Motor neuron (in vitro differentiated cells): ENCODE data around the gene COL6A3. TPM values are rescaled to one million over a fixed set of nuclear protein-coding genes. Genes with fewer than 3 reads are reported as not detected.

Experiments
- ATAC-seq, 8 experiments: fragments of 200-7000 bp; cut with Tn5 transposase; replicated peaks in 6 of 8; 2 replicates each; pipeline ENCODE4 v1.8.0; 2021; ENCODE audit warnings: mild to moderate bottlenecking in 8 of 8, moderate library complexity in 8 of 8
- H3K27ac ChIP-seq, 2 donors: fragments of 250-450 bp; sonication (Bioruptor Pico); 2 replicates each; pipeline ENCODE4 v1.9.0; 2021; ENCODE audit warnings: antibody characterized with exemption in 2 of 2, mild to moderate bottlenecking in 2 of 2, moderate library complexity in 1 of 2
- H3K4me1 ChIP-seq, 2 donors: fragments of 250-450 bp; sonication (Bioruptor Pico); replicated peaks in 1 of 2; 2 replicates each; pipeline ENCODE4 v1.6.1; 2021; ENCODE audit warnings: antibody characterized with exemption in 2 of 2, mild to moderate bottlenecking in 2 of 2, moderate library complexity in 1 of 2
- H3K4me3 ChIP-seq, 5 donors: fragments of 250-450 bp; sonication (Bioruptor Pico); 2 replicates each; pipeline ENCODE4 v1.9.0; 2021; ENCODE audit warnings: antibody characterized with exemption in 5 of 5, mild to moderate bottlenecking in 5 of 5, moderate library complexity in 4 of 5
- WGBS, 10 experiments: fragments of 450-650 bp; shearing (Covaris generic); methylation state at CpG; one replicate each; pipeline ENCODE4 v1.0.0; 2022; 5-methylcytosine and 5-hydroxymethylcytosine counted together
- in situ Hi-C, 9 experiments: fragments of 400-800 bp; cut with MboI; loops; one replicate each; pipeline ENCODE4 v1.15.0; 2021; ENCODE audit warnings: low sequenced_read_pairs in 9 of 9, low pct_unique_long_range_greater_than_20kb in 2 of 9; ENCODE audit not compliant: unreplicated experiment in 9 of 9
- total RNA-seq, 8 experiments: library from RNA; unstranded; fragments of 300-600 nt; gene quantifications; 2 replicates each; pipeline versions ENCODE4 v1.2.3 to v1.2.4, GENCODE V29; 2022

COL6A3 gene
- total RNA-seq, 8 experiments from 2014 or later, result 0.04 to 288 (median 1.0) TPM

DNA sequence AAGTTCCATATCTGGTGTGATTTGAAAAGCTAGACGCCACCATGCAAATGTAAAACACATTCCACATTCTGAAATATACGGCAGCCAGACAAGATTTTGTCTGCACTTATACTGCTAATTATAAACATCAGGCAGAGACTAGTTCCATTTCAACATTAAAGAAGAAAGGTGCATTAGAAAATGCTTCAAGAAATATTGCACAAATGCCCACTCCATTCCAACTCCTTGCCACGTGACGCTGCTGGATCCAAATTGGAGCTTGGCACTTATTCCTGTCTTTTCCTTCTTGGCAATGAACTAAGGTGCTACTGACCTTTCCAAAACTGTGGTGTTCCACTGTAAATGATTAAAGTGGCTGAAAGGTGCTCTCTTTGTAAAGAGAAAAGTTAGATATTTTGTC is 6.3 kb downstream of the COL6A3 start:
- Histone ChIP-seq H3K4me3 (no peak overlapping the region), H3K27ac (no peak overlapping the region), H3K4me1 (peaks cover 0 to 2% of the 10 kb centered on the region in 2 donors)
- 58 to 100% (median 88%) methylated on average over 1 to 4 of the region's 4 CpGs; no CpG with 5 or more reads in 2 of the 10 experiments for WGBS, 10 experiments
- no peak for ATAC-seq
- in situ Hi-C loops, result loop anchor here in 4 of 9 experiments (25.0 kb wide), 2 partner anchors 245 to 320 kb away; partner anchors contain the start of gene COPS8 (in 1 of the 4)

DNA sequence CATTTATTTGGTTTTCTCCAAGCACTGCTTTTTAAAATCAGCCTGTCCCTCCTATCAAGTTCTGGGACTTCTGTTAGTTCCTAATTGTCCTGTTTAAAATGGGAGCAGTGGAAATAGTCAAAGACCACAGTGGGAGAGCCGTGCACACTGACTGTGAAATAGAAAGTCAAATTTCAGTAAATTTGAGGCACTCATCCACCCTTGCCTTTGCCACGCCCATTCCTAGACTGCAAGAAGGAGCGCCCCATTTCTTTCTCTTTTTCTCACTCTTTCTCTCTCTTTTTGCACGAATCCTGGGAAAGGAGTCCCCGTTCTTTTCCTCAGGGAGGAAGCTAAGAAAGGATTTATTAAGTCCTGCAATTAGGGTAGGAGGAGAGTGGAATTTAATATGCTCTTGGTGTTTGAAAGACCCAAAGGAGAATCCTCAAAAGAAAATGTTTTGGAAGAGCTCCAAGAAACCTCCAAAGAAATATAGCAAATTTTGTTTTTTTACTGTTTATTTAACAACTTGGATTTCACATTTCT is 7.5 kb downstream of the COL6A3 start:
- in situ Hi-C loops, result loop anchor here in 4 of 9 experiments (25.0 kb wide), 2 partner anchors 244 to 319 kb away; partner anchors contain the start of gene COPS8 (in 1 of the 4)
- ATAC-seq, result no peak
- H3K4me3 ChIP-seq, result no peak overlapping the region
- H3K27ac ChIP-seq, result no peak overlapping the region
- H3K4me1 ChIP-seq, result peaks cover 0 to 2% of the 10 kb centered on the region in 2 donors
- WGBS, 10 experiments, result 32 to 89% (median 76%) methylated on average over 1 to 5 of the region's 5 CpGs

DNA sequence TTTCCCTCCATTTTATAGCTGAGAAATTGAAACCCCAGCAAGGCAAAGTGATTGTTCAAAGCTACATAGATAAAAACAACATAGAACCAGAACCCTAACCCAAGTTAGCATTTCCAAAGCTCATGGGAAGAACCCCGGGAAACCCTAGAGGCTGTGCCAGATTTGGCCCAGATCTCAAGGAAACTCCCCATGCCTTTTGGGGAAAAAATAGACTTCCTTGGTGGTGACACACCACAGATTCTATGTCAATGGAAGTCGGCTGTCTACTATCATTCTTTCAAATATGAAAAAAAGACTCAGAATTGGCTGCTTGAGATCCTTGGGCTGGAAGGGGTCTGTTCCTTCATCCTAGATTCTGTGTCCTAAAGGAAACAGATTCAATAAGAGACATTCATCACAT is 8.4 kb downstream of the COL6A3 start:
- Histone ChIP-seq H3K4me3 (no peak overlapping the region), H3K27ac (no peak overlapping the region), H3K4me1 (peaks cover 0 to 2% of the 10 kb centered on the region in 2 donors)
- no peak for ATAC-seq
- in situ Hi-C loops, result loop anchor here in 4 of 9 experiments (25.0 kb wide), 2 partner anchors 243 to 318 kb away; partner anchors contain the start of gene COPS8 (in 1 of the 4)
- 0 to 67% (median 34%) methylated on average over 1 to 2 of the region's 2 CpGs; no CpG with 5 or more reads in 4 of the 10 experiments for WGBS, 10 experiments

DNA sequence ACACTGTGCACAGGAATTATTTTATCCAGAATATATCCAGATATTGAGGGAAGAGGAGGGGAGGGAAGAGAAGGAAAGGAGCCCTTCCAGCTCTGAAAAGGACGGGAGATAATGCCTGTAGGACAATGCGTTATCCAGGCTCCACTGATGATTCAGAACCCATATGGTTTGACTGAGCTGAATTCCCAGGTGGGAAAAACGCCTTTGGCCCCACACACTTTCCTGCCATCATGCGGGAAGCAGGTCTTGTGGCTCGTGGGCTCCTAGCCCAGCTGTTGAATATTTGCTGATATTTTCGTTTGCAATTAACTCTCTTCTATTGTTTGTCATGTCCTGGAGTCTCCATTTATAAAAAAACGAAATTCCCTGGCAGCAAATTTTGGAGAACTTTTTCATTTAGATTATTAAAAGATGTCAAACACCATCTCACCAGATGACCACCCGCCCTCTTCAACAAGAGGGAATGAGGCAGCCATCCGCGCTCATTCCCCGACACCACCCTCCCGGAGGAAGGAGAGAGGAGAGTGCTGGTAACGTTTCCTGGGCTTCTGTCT is 8.9 kb downstream of the COL6A3 start:
- ATAC-seq, result no peak
- WGBS, 10 experiments, result 15 to 84% (median 60%) methylated on average over 5 to 13 of the region's 13 CpGs; no CpG with 5 or more reads in 3 of the 10 experiments
- in situ Hi-C loops, result loop anchor here in 4 of 9 experiments (25.0 kb wide), 2 partner anchors 243 to 318 kb away; partner anchors contain the start of gene COPS8 (in 1 of the 4)

DNA sequence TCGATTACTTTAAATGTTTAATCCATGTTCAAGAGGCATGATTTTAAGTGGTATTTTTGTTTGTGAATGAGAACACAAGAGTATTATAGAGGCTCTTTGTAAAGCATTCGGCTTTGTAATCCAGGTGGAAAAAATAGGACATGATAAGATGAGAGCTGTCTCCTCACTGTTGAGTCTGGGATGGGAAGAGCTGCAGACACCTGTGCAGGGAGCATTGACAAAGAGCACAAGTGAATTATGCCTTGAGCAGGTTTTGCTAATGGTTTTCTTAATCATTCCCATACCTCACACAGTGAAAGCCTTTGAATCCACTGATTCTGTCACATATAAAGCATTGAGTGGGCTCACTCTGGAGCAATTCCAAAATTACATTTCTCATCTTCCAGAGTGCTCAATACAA is 9.6 kb downstream of the COL6A3 start:
- 33 to 80% (median 53%) methylated on average over 1 to 2 of the region's 2 CpGs; no CpG with 5 or more reads in 4 of the 10 experiments for WGBS, 10 experiments
- no peak overlapping the region for H3K27ac ChIP-seq
- no peak for ATAC-seq
- in situ Hi-C loops, result loop anchor here in 4 of 9 experiments (25.0 kb wide), 2 partner anchors 242 to 317 kb away; partner anchors contain the start of gene COPS8 (in 1 of the 4)
- H3K4me3 ChIP-seq, result no peak overlapping the region
- no peaks in the 10 kb centered on the region for H3K4me1 ChIP-seq

More for the DNA sequence above, 8.9 kb downstream of the COL6A3 start:
- Histone ChIP-seq H3K27ac (no peak overlapping the region), H3K4me1 (peaks cover 0 to 2% of the 10 kb centered on the region in 2 donors), H3K4me3 (no peak overlapping the region)

DNA sequence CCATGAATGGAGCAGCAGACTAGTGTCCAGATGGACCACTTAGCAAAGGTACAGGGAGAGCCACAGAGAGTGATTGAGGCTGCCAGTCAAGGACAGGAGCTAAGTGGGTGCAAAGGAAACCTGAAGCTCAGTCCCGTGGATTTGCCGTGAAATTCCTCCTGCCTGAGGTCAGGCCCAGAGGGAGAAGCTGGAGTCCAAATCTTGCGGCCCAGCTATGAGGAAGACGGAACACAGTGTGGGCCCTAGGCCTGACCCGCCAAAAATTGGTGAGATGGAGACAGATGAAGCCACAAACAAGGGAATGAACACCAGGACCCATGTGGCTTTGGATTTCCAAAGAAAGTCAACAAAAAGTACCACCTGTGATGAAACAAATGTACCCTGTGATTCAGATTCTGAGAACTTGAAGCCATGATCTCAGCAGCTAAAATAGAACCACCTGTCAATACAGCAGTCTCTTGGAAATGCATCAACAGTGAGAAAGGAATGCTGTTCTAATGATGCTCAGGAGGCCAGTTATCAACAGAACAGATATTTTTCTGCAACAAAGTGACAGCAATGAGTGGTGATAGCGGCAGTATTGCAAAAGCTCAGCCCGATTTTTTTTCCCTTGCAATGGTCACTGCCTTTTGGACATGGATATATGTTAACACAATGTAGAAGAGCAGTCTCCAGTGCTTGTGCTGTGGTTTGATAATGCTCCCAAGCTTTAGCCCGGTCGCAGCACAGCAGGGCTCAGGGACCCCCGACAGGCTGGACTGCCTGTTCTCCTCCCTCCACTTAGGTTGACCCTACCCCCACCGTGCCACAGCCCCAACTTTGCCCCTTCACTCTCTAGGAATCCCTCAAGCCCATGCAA is 10.7 kb downstream of the COL6A3 start:
- in situ Hi-C loops, result loop anchor here in 4 of 9 experiments (25.0 kb wide), 2 partner anchors 241 to 316 kb away; partner anchors contain the start of gene COPS8 (in 1 of the 4)
- no peaks in the 10 kb centered on the region for H3K4me1 ChIP-seq
- no peak overlapping the region for H3K4me3 ChIP-seq
- WGBS, 10 experiments, result 25 to 95% (median 79%) methylated on average over 1 to 8 of the region's 11 CpGs; no CpG with 5 or more reads in 2 of the 10 experiments
- no peak overlapping the region for H3K27ac ChIP-seq
- no peak for ATAC-seq

DNA sequence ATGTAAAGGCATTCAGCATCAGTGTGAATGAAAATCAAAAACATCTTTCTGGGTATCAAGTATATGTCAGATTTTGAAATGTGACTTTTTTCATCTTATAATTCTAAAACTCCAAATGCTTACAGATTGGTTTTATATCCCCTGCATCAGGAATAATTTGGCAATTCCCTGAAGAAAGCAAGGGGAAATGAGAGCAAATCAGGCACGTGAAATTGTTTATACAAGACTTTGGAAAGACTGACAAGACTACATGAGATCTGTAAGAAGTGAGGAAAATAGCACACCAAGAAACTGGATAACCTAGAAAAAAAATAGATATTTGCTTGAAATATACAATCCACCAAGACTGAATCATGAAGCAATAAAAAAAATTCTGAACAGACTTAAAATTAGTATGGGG is 13.8 kb downstream of the COL6A3 start:
- in situ Hi-C loops, result loop anchor here in 4 of 9 experiments (25.0 kb wide), 2 partner anchors 238 to 313 kb away; partner anchors contain the start of gene COPS8 (in 1 of the 4)

DNA sequence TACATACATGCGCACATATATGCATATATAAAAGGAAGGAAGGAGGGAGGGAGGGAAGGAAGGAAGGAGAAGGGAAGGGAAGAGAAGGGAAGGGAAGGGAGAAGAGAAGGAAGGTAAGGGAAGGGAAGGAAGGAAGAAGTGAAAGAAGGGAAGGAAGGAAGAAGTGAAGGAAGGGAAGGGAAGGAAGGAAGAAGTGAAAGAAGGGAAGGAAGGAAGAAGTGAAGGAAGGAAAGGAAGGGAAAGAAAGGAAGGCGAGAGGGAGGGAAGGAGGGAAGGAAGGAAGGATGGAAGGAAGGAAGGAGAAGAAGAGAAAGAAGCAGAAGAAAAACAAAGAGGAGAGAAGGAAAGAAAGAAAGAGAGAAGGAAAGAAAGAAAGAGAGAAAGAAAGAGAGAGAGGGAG is 16.9 kb downstream of the COL6A3 start:
- in situ Hi-C loops, result no loop called here
- no peak for ATAC-seq
- Histone ChIP-seq H3K27ac (no peak overlapping the region), H3K4me3 (no peak overlapping the region), H3K4me1 (no peaks in the 10 kb centered on the region)
- WGBS, 10 experiments, result 40 to 100% (median 56%) methylated on average over 1 to 2 of the region's 2 CpGs; no CpG with 5 or more reads in 1 of the 10 experiments

More for the DNA sequence above, 13.8 kb downstream of the COL6A3 start:
- WGBS, 10 experiments, result 0 to 88% (median 50%) methylated on average over 1 of the region's 1 CpG; no CpG with 5 or more reads in 3 of the 10 experiments
- Histone ChIP-seq H3K4me3 (no peak overlapping the region), H3K27ac (no peak overlapping the region), H3K4me1 (no peaks in the 10 kb centered on the region)
- ATAC-seq, result no peak

DNA sequence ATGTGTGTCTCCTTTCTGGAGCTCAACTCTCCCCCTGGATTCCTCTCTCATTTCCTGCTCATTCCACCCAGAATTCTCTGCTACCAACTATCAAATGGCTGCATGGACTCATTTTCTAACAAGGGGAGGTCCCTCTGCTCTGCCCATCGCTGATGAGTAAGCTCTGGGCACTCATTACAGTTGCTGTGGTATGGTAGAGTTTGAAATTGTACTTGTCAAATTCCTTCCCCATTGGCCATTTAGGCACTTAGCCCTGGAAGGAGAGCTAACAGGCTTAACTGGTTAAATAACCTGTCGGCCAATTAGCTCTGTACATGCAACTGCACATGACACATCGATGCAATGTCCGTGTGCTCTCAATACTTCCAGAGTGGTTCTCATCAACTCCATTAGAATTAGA is 20.4 kb downstream of the COL6A3 start:
- Histone ChIP-seq H3K4me1 (peaks cover 6 to 18% of the 10 kb centered on the region in 2 donors), H3K27ac (no peak overlapping the region), H3K4me3 (no peak overlapping the region)
- no peak for ATAC-seq
- WGBS, 10 experiments, result 70 to 100% (median 87%) methylated on average over 2 to 3 of the region's 4 CpGs; no CpG with 5 or more reads in 5 of the 10 experiments
- in situ Hi-C loops, result no loop called here

DNA sequence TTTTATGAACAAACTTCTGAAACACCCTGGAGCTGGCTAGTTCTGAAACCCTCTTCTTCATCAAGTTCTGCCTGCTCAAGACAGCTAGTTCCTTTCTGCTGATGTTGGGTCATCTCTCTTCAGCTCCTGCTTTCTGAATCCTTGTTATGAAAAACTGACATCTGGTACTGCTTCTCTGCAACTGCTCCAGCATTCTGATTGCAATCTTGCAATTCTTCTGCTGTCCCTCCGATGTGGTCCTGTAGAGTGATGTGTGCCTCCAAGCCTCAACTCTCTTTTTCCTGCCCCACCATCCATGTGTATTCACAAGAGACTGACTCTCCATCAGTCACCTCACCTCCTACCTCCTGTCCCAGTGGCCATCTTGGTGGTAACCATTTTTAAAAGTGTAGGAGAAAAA is 21.8 kb downstream of the COL6A3 start:
- no peak for ATAC-seq
- in situ Hi-C loops, result no loop called here
- Histone ChIP-seq H3K27ac (no peak overlapping the region), H3K4me3 (no peak overlapping the region), H3K4me1 (peaks cover 6 to 18% of the 10 kb centered on the region in 2 donors)
- WGBS, 10 experiments, result 75 to 100% (median 91%) methylated on average over 1 of the region's 1 CpG; no CpG with 5 or more reads in 5 of the 10 experiments

DNA sequence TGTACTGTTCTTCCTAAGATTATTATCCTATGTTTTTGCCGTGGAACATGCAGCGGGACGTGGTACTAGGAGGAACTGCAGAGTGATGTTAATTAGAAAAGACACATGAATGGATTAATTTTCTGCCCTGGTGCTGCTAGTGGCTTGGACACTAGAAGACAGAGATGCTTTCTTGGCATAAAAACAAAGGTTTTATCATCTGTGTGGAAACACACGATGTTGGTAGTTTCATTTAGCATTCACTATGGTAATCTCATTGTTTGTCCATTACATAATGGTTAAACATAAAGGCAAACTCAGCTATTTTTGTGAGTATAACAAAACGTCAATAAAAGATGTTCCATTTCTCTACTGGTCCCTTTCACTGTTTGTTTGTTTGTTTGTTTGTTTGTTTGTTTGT is 22.8 kb downstream of the COL6A3 start:
- H3K4me3 ChIP-seq, result no peak overlapping the region
- ATAC-seq, result peak in 2 of 8 experiments; percentile 43 to 55
- WGBS, 10 experiments, result 0 to 83% (median 66%) methylated on average over 2 to 5 of the region's 5 CpGs
- H3K4me1 ChIP-seq, result peaks cover 6 to 18% of the 10 kb centered on the region in 2 donors
- H3K27ac ChIP-seq, result no peak overlapping the region
- in situ Hi-C loops, result no loop called here

DNA sequence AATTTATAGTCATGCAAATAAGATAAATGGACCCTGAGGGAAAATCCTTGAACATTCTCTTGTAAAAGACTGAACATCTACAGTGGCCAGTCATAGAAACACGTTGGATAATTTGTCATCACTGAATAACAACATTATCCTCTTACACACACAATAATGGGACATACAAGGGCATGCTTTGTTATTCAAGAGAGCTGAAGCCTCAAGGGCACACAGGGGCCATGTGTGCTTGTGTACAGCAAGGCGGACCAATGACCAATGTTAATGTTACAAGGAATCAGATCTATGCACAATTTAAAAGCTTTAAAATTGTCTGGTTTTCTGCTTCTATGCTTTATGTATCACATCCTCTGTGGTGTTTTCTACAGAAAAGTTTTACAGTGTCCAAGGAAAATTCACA is 23.7 kb downstream of the COL6A3 start:
- in situ Hi-C loops, result no loop called here
- peaks cover 6 to 18% of the 10 kb centered on the region in 2 donors for H3K4me1 ChIP-seq
- H3K27ac ChIP-seq, result no peak overlapping the region
- H3K4me3 ChIP-seq, result no peak overlapping the region
- 0 to 100% (median 37%) methylated on average over 1 to 2 of the region's 2 CpGs; no CpG with 5 or more reads in 1 of the 10 experiments for WGBS, 10 experiments
- ATAC-seq, result peak in 7 of 8 experiments; percentile 31 to 83 (median 52)
